SK-N-SH treated with all-trans-retinoic acid at 6 μM for 48 hours (cell line): ENCODE results near the gene C17orf107.

Source experiments
- ARNTL ChIP-seq: fragments of 450-650 bp; formaldehyde crosslinking; IDR thresholded peaks from 2 replicates; pipeline ENCODE4 v1.5.0; 2020; ENCODE audit warnings: low read depth, mild to moderate bottlenecking, moderate library complexity, borderline replicate concordance
- PATZ1 ChIP-seq: fragments of 250-450 bp; sonication (Bioruptor Pico); IDR thresholded peaks from 2 replicates; pipeline ENCODE4 v1.8.0; 2020; ENCODE audit warnings: mild to moderate bottlenecking, moderate library complexity, borderline replicate concordance
- RARB ChIP-seq: fragments of 250-450 bp; sonication (Bioruptor Pico); IDR thresholded peaks from 2 replicates; pipeline ENCODE4 v1.8.0; 2021; ENCODE audit warnings: mild to moderate bottlenecking, moderate library complexity
- ZC3H10 ChIP-seq: fragments of 250-450 bp; sonication (Bioruptor Pico); IDR thresholded peaks from 2 replicates; pipeline ENCODE4 v1.5.1; 2021; ENCODE audit warnings: mild to moderate bottlenecking, moderate library complexity
- ZFP3 ChIP-seq: fragments of 250-450 bp; sonication (Bioruptor Pico); IDR thresholded peaks from 2 replicates; pipeline ENCODE4 v1.5.0; 2020; ENCODE audit warnings: mild to moderate bottlenecking, moderate library complexity
- ZFP30 ChIP-seq: fragments of 450-650 bp; formaldehyde crosslinking; IDR thresholded peaks from 2 replicates; pipeline ENCODE4 v1.5.0; 2022; ENCODE audit warnings: mild to moderate bottlenecking, moderate library complexity
- ZNF70 ChIP-seq: fragments of 450-650 bp; formaldehyde crosslinking; IDR thresholded peaks from 2 replicates; pipeline ENCODE4 v1.5.0; 2020; ENCODE audit warnings: mild to moderate bottlenecking, moderate library complexity

DNA sequence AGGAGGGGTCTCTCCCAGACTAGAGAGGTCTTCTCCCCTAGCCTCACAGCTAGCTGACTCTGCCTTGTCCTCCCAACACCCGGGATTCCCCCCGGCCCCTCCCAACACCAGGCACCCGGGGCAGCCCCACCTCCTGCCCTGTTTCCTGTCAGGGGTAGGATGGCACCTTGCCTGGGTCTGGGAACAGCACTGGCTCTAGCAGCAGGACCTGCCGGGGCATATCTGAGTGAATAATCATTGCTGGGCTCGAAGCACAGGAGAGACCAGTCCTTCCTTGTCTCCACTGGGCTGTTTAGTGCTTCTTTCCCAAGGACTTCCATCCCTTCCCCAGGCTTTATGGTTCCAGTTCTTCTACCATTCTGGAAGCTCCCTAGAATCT, 40.5 kb upstream of the C17orf107 start:
- no peak for TF ChIP-seq ZFP30 (CRISPR knock-in tag)
- TF ChIP-seq RARB: no peak
- 0 out of 2 replicates have a peak, but pooled peaks have one; percentile 26 for TF ChIP-seq PATZ1 (CRISPR knock-in tag)
- TF ChIP-seq ZNF70 (CRISPR knock-in tag): no peak
- no peak for TF ChIP-seq ZC3H10
- no peak for TF ChIP-seq ZFP3 (CRISPR knock-in tag)
- TF ChIP-seq ARNTL (CRISPR knock-in tag): no peak
